Activated naive CD8-positive, alpha-beta T cell treated with anti-CD3 and anti-CD28 coated beads for 36 hours (primary cell): ENCODE measurements around the gene TBC1D9B. TPM values are rescaled to one million over a fixed set of nuclear protein-coding genes. Genes with fewer than 3 reads are reported as not detected.

ENCODE experiments used
- total RNA-seq, 2 experiments: library from RNA; stranded (reverse); gene quantifications; one replicate each; pipeline ENCODE4 v1.2.3, GENCODE V29; 2021

TBC1D9B gene
- total RNA-seq, 2 experiments from 2014 or later = 73.1 to 74.9 TPM

Other genes with a start within 250 kb of the TBC1D9B start
- 1 to 10 TPM in 1 of 2 experiments, under 1 TPM in 1; 0.68 to 1.1 TPM for gene CBY3, start 226.9 kb downstream of the TBC1D9B start, total RNA-seq
- gene CANX, start 208.9 kb downstream of the TBC1D9B start, total RNA-seq = 100 to 1,000 TPM; 535 to 571 TPM
- 10 to 100 TPM; 24.1 to 24.2 TPM for gene MAML1, start 175.1 kb downstream of the TBC1D9B start, total RNA-seq
- gene LTC4S, start 113.9 kb downstream of the TBC1D9B start, total RNA-seq = under 1 TPM in 1 of 2 experiments, not detected in 1; 0.29 TPM
- 10 to 100 TPM; 67.9 to 71.5 TPM for gene MGAT4B, start 101.0 kb downstream of the TBC1D9B start, total RNA-seq
- 100 to 1,000 TPM; 111 to 117 TPM for gene SQSTM1, start 87.0 kb downstream of the TBC1D9B start, total RNA-seq
- gene MRNIP, start 49.1 kb downstream of the TBC1D9B start, total RNA-seq = 10 to 100 TPM; 12.3 to 13.9 TPM
- 10 to 100 TPM in 1 of 2 experiments, 1 to 10 TPM in 1; 10.0 to 10.8 TPM for gene RNF130, start 163.9 kb upstream of the TBC1D9B start, total RNA-seq